ENCODE results near the gene CLK4.

The CLK4 gene

DNA sequence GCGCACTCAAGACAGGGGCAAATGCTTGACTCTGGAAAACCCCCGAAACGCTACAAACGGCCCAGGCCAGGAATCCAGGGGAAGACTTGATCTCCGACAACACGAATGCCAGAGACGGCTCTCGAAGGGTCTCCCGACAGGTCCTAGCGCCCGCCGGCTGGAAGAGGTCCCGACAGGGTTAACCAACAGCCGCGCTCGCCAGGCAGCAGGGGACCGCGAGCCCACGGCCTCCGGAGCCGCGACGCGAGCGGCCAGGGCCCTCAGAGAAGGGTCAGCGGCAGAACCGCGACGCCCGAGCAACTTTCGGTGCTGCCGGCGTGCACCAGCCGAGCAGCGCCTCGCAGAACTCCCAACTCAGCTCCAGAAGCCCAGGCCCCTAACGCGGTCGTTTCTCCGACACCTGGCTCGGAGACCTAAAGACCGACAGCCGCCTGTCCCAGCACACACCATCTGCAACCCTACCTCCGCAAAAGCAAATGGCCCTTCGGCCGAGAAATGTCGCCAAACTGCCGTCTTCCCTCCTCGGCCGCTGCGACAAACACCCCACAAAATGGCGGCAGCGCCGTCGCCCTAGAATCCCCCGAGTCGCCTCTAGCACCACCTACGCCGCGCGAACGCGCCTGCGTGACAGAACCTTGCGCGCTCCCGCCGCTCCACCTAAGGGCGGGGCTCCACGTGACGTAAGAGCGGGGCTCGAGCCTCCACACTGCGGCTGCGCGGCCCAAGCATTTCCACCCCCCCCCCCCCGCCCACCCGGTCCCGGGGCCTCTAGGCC, at the start of gene CLK4:
Gene CLK4, minus strand, starts transcription at position 567 of the 775 bp plus-strand sequence. CDS start 3,634 bp downstream, outside the sequence.
- H3K4me3 ChIP-seq (ENCODE audit: low read depth, low read length), result peak within 1 kb of the TSS; percentile 99
- no peaks in the 10 kb centered on the region for H3K36me3 ChIP-seq (ENCODE audit: control insufficient read depth, insufficient read depth, low read length)
- no peaks in the 10 kb centered on the region for H3K9me3 ChIP-seq (ENCODE audit: control insufficient read depth, insufficient read depth, low read length)
- peak within 1 kb of the TSS; percentile 93 for H3K9ac ChIP-seq (ENCODE audit: low read depth, low read length)
- H3K4me1 ChIP-seq (ENCODE audit: control insufficient read depth, insufficient read depth, low read length), result peaks cover 9% of the 10 kb centered on the region
- H3K27me3 ChIP-seq (ENCODE audit: control insufficient read depth, insufficient read depth, low read length), result peaks cover 24% of the 10 kb centered on the region

DNA sequence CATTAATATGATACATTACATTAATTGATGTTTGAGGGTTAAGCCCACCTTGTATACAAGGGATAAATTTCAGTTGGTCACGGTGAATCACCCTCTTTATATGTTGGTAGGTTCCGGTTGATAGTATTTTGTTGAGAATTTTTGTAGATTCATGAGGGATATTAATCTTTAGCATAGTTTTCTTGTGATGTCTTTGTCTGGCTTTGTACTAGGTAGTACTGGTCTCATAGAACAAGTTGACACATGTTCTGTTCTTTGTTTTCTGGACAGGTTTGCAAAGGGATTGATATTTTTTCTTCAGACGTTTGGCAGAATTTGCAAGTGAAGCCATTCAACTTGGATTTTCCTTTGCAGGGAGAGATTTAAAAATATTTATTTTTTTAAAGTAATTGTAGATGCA, 49.1 kb upstream of the CLK4 start:
- no peaks in the 10 kb centered on the region for H3K4me1 ChIP-seq (ENCODE audit: control insufficient read depth, insufficient read depth, low read length)
- H3K27me3 ChIP-seq (ENCODE audit: control insufficient read depth, insufficient read depth, low read length), result no peaks in the 10 kb centered on the region
- H3K4me3 ChIP-seq (ENCODE audit: low read depth, low read length), result no peak overlapping the region
- H3K9ac ChIP-seq (ENCODE audit: low read depth, low read length), result no peak overlapping the region
- no peaks in the 10 kb centered on the region for H3K36me3 ChIP-seq (ENCODE audit: control insufficient read depth, insufficient read depth, low read length)
- no peaks in the 10 kb centered on the region for H3K9me3 ChIP-seq (ENCODE audit: control insufficient read depth, insufficient read depth, low read length)

DNA sequence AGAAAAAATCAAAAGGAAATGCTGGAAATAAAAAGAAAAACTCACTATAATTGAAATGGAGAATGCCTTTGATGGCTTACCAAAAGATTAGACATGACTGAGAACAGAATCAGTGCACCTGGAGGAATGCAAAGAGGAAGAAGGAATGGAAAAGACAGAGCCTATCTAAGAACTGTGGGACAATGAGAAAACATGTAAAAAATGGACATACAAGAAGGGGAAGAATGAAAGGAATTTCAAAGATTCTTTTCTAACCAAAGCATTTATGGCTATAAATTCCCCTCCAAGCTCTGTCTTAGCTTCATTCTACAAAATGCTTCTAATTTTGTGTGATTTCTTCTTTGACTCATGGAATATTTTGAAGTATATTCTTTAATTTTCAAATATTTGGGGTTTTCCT, 47.5 kb upstream of the CLK4 start:
- H3K4me3 ChIP-seq (ENCODE audit: low read depth, low read length), result no peak overlapping the region
- H3K4me1 ChIP-seq (ENCODE audit: control insufficient read depth, insufficient read depth, low read length), result no peaks in the 10 kb centered on the region
- H3K36me3 ChIP-seq (ENCODE audit: control insufficient read depth, insufficient read depth, low read length), result no peaks in the 10 kb centered on the region
- no peaks in the 10 kb centered on the region for H3K27me3 ChIP-seq (ENCODE audit: control insufficient read depth, insufficient read depth, low read length)
- no peak overlapping the region for H3K9ac ChIP-seq (ENCODE audit: low read depth, low read length)
- H3K9me3 ChIP-seq (ENCODE audit: control insufficient read depth, insufficient read depth, low read length), result no peaks in the 10 kb centered on the region

GRCh38 chr5:178673801-178674295, 47.0 kb upstream of the CLK4 start:
- Histone ChIP-seq H3K4me1 (ENCODE audit: control insufficient read depth, insufficient read depth, low read length) (no peaks in the 10 kb centered on the region), H3K27me3 (ENCODE audit: control insufficient read depth, insufficient read depth, low read length) (no peaks in the 10 kb centered on the region), H3K9me3 (ENCODE audit: control insufficient read depth, insufficient read depth, low read length) (no peaks in the 10 kb centered on the region)

GRCh38 chr5:178672630-178673029, 45.8 kb upstream of the CLK4 start:
- H3K9ac ChIP-seq (ENCODE audit: low read depth, low read length), result no peak overlapping the region
- H3K4me1 ChIP-seq (ENCODE audit: control insufficient read depth, insufficient read depth, low read length), result no peaks in the 10 kb centered on the region
- H3K36me3 ChIP-seq (ENCODE audit: control insufficient read depth, insufficient read depth, low read length), result no peaks in the 10 kb centered on the region
- no peak overlapping the region for H3K4me3 ChIP-seq (ENCODE audit: low read depth, low read length)
- no peaks in the 10 kb centered on the region for H3K9me3 ChIP-seq (ENCODE audit: control insufficient read depth, insufficient read depth, low read length)
- no peaks in the 10 kb centered on the region for H3K27me3 ChIP-seq (ENCODE audit: control insufficient read depth, insufficient read depth, low read length)

More at GRCh38 chr5:178673801-178674295, 47.0 kb upstream of the CLK4 start:
- H3K9ac ChIP-seq (ENCODE audit: low read depth, low read length), result no peak overlapping the region
- H3K36me3 ChIP-seq (ENCODE audit: control insufficient read depth, insufficient read depth, low read length), result no peaks in the 10 kb centered on the region
- no peak overlapping the region for H3K4me3 ChIP-seq (ENCODE audit: low read depth, low read length)

DNA sequence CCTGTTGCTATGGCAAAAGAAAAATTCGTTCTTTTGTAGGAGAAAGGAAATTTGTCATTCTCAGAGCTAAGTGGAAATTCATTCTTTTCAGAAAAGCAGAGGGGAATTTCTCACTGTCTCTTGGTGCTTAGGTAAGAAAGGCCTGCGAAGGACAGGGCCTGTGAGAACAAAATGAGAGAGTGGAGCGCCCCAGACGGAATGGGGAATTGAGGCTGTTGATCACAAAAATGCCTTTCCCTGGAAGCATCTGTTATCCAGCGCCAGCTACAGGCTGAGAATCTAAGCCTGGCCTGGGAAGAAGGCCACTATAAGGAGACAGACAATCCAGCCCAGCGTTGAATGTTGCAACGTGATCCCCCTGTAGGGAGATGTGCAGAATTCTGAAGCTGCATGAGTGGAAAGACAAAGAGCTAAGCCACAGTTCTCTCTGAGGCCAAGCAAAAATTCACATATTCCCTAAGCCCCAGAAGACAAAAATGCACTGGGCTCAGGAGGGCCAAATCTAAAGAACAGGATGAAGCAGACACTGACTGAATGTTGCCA, 44.8 kb upstream of the CLK4 start:
- no peak overlapping the region for H3K4me3 ChIP-seq (ENCODE audit: low read depth, low read length)
- no peaks in the 10 kb centered on the region for H3K27me3 ChIP-seq (ENCODE audit: control insufficient read depth, insufficient read depth, low read length)
- H3K9ac ChIP-seq (ENCODE audit: low read depth, low read length), result no peak overlapping the region
- H3K9me3 ChIP-seq (ENCODE audit: control insufficient read depth, insufficient read depth, low read length), result no peaks in the 10 kb centered on the region
- H3K4me1 ChIP-seq (ENCODE audit: control insufficient read depth, insufficient read depth, low read length), result no peaks in the 10 kb centered on the region
- H3K36me3 ChIP-seq (ENCODE audit: control insufficient read depth, insufficient read depth, low read length), result no peaks in the 10 kb centered on the region

- no peaks in the 10 kb centered on the region for H3K36me3 ChIP-seq (ENCODE audit: control insufficient read depth, insufficient read depth, low read length)
- no peaks in the 10 kb centered on the region for H3K27me3 ChIP-seq (ENCODE audit: control insufficient read depth, insufficient read depth, low read length)
- no peak overlapping the region for H3K9ac ChIP-seq (ENCODE audit: low read depth, low read length)
- no peak overlapping the region for H3K4me3 ChIP-seq (ENCODE audit: low read depth, low read length)
- H3K4me1 ChIP-seq (ENCODE audit: control insufficient read depth, insufficient read depth, low read length), result no peaks in the 10 kb centered on the region
- H3K9me3 ChIP-seq (ENCODE audit: control insufficient read depth, insufficient read depth, low read length), result no peaks in the 10 kb centered on the region
These were observed 43.6 kb upstream of the CLK4 start for GRCh38 chr5:178670351-178670885.

GRCh38 chr5:178668579-178668978, 41.7 kb upstream of the CLK4 start:
- no peaks in the 10 kb centered on the region for H3K36me3 ChIP-seq (ENCODE audit: control insufficient read depth, insufficient read depth, low read length)
- no peak overlapping the region for H3K9ac ChIP-seq (ENCODE audit: low read depth, low read length)
- no peak overlapping the region for H3K4me3 ChIP-seq (ENCODE audit: low read depth, low read length)
- no peaks in the 10 kb centered on the region for H3K4me1 ChIP-seq (ENCODE audit: control insufficient read depth, insufficient read depth, low read length)
- no peaks in the 10 kb centered on the region for H3K9me3 ChIP-seq (ENCODE audit: control insufficient read depth, insufficient read depth, low read length)
- H3K27me3 ChIP-seq (ENCODE audit: control insufficient read depth, insufficient read depth, low read length), result no peaks in the 10 kb centered on the region

DNA sequence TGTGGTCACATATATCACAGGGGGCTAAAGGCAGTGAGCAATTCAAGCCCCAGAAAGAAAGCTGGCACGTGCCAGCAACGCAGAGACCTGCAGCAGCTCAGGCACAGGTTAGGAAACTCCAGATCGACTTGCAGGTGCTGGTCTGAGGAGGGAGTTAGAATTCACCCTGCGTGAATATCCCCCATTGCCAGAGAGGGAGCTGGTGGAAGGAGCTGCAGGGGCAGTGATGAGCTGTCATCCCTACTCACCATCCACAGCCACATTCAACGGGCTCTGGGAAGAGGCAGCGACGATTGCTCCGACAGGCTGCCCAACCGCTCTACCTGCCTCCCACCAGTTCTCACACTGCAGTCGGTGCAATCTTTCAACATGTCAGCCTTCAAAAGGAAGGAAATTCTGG, 40.8 kb upstream of the CLK4 start:
- no peaks in the 10 kb centered on the region for H3K36me3 ChIP-seq (ENCODE audit: control insufficient read depth, insufficient read depth, low read length)
- no peak overlapping the region for H3K4me3 ChIP-seq (ENCODE audit: low read depth, low read length)
- H3K9ac ChIP-seq (ENCODE audit: low read depth, low read length), result no peak overlapping the region
- no peaks in the 10 kb centered on the region for H3K27me3 ChIP-seq (ENCODE audit: control insufficient read depth, insufficient read depth, low read length)
- H3K4me1 ChIP-seq (ENCODE audit: control insufficient read depth, insufficient read depth, low read length), result no peaks in the 10 kb centered on the region
- no peaks in the 10 kb centered on the region for H3K9me3 ChIP-seq (ENCODE audit: control insufficient read depth, insufficient read depth, low read length)

DNA sequence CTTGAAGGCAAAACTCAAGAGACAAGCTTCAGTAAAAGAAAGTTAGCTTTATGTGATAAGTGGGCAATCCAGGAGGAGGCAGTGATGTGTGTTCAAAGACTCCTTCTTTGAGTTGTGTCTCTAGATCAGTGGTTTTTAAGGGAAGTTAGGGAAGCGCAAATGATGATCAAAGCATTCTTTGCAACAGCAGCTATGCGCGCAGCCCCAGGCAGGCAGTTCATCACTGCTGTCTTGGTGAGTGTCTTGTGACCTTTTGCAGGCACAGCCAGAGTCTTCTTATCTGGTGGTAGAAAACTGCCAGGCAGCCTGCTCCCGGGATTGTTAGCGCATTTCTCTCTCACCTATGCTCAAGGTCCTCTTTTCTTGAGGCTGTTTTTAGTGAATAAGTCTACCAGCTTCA, 40.3 kb upstream of the CLK4 start:
- no peak overlapping the region for H3K4me3 ChIP-seq (ENCODE audit: low read depth, low read length)
- no peaks in the 10 kb centered on the region for H3K4me1 ChIP-seq (ENCODE audit: control insufficient read depth, insufficient read depth, low read length)
- H3K27me3 ChIP-seq (ENCODE audit: control insufficient read depth, insufficient read depth, low read length), result no peaks in the 10 kb centered on the region
- H3K9ac ChIP-seq (ENCODE audit: low read depth, low read length), result no peak overlapping the region
- no peaks in the 10 kb centered on the region for H3K36me3 ChIP-seq (ENCODE audit: control insufficient read depth, insufficient read depth, low read length)
- H3K9me3 ChIP-seq (ENCODE audit: control insufficient read depth, insufficient read depth, low read length), result no peaks in the 10 kb centered on the region

- Histone ChIP-seq H3K36me3 (ENCODE audit: control insufficient read depth, insufficient read depth, low read length) (no peaks in the 10 kb centered on the region), H3K4me1 (ENCODE audit: control insufficient read depth, insufficient read depth, low read length) (no peaks in the 10 kb centered on the region), H3K9ac (ENCODE audit: low read depth, low read length) (no peak overlapping the region), H3K9me3 (ENCODE audit: control insufficient read depth, insufficient read depth, low read length) (no peaks in the 10 kb centered on the region), H3K4me3 (ENCODE audit: low read depth, low read length) (no peak overlapping the region), H3K27me3 (ENCODE audit: control insufficient read depth, insufficient read depth, low read length) (no peaks in the 10 kb centered on the region)
These were observed 37.3 kb upstream of the CLK4 start for GRCh38 chr5:178664141-178664540.

DNA sequence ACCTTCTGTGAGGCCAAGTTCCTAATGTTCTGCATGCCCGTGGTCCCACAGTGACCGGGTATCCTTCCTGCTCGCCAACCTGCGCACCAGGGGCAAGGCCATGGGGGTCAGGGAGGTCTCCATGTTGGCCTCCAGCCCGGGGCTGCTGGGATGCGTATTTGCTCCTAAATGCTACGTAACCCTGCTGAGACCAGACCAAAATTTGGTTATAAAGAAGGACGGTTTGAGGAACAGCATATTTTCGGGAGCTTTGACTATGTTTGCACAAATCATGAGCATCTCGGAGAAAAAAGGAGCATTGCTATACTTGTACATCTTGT, 35.7 kb upstream of the CLK4 start:
- no peak overlapping the region for H3K9ac ChIP-seq (ENCODE audit: low read depth, low read length)
- no peaks in the 10 kb centered on the region for H3K27me3 ChIP-seq (ENCODE audit: control insufficient read depth, insufficient read depth, low read length)
- no peaks in the 10 kb centered on the region for H3K4me1 ChIP-seq (ENCODE audit: control insufficient read depth, insufficient read depth, low read length)
- H3K4me3 ChIP-seq (ENCODE audit: low read depth, low read length), result no peak overlapping the region
- H3K36me3 ChIP-seq (ENCODE audit: control insufficient read depth, insufficient read depth, low read length), result no peaks in the 10 kb centered on the region
- H3K9me3 ChIP-seq (ENCODE audit: control insufficient read depth, insufficient read depth, low read length), result no peaks in the 10 kb centered on the region
